Measurements from ENCODE around the gene TRAPPC5.

Gene TRAPPC5

DNA sequence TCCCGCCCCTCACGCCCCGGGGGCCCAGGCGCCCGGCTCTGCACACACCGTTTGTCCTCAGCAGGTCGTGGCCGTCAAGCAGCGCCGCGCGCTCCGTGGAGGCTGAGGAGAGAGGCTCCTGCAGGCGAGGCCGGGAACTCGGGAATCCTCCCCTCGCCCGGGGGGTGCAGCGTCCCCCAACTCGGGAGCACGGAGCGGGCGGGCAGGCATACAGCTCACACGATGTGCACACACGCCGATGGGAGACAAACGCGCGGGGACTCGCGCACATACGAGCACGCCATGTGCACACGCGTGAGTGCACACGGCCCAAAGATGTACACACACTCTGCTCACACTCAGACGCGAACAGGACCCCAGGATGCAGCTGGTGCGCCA lies 50.6 kb downstream of the TRAPPC5 start:
- no peak overlapping the region for H3K4me3 ChIP-seq (replicated peaks; ENCODE audit: low read depth, low read length)
- no peak for DNase-seq (ENCODE audit: low read depth)
- no peak for TF ChIP-seq CTCF (IDR thresholded peaks at IDR 0.05; ENCODE audit: low read length, missing control alignments)

DNA sequence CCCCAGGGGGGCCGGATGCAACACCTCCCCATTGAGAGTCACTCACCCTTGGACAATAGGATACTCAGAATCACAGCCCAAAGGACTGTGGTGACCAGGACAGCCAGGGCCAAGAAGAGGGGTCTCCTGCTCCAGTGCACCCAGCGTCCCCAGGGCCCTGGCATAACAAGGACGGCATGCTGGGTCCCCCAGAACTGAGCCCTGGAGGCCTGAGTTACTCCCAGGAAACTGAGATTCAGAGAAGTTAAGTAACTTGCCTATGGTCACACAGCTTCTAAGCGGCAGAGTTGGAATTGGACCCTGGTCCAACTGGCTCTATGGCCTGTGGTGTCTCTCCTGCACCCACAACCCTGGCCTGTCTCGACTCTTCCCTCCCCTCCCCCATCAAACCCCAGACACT lies 51.0 kb downstream of the TRAPPC5 start:
- no peak for DNase-seq (ENCODE audit: low read depth)
- no peak overlapping the region for H3K4me3 ChIP-seq (replicated peaks; ENCODE audit: low read depth, low read length)
- TF ChIP-seq CTCF (IDR thresholded peaks at IDR 0.05; ENCODE audit: low read length, missing control alignments): no peak

- TF ChIP-seq CTCF (IDR thresholded peaks at IDR 0.05; ENCODE audit: low read length, missing control alignments): no peak
- DNase-seq (ENCODE audit: low read depth): no peak
- no peak within 1 kb of the TSS for H3K4me3 ChIP-seq (replicated peaks; ENCODE audit: low read depth, low read length)
These were observed 51.4 kb downstream of the TRAPPC5 start, which contains the start of gene CLEC4G for GRCh38 chr19:7732045-7732444. TSS of gene CLEC4G (minus strand) at chr19:7732110. CDS start at chr19:7732102, 8 bp downstream.

- no peak for DNase-seq (ENCODE audit: low read depth)
- no peak for TF ChIP-seq CTCF (IDR thresholded peaks at IDR 0.05; ENCODE audit: low read length, missing control alignments)
- no peak overlapping the region for H3K4me3 ChIP-seq (replicated peaks; ENCODE audit: low read depth, low read length)
These were observed 52.7 kb downstream of the TRAPPC5 start for GRCh38 chr19:7733376-7733775.

DNA sequence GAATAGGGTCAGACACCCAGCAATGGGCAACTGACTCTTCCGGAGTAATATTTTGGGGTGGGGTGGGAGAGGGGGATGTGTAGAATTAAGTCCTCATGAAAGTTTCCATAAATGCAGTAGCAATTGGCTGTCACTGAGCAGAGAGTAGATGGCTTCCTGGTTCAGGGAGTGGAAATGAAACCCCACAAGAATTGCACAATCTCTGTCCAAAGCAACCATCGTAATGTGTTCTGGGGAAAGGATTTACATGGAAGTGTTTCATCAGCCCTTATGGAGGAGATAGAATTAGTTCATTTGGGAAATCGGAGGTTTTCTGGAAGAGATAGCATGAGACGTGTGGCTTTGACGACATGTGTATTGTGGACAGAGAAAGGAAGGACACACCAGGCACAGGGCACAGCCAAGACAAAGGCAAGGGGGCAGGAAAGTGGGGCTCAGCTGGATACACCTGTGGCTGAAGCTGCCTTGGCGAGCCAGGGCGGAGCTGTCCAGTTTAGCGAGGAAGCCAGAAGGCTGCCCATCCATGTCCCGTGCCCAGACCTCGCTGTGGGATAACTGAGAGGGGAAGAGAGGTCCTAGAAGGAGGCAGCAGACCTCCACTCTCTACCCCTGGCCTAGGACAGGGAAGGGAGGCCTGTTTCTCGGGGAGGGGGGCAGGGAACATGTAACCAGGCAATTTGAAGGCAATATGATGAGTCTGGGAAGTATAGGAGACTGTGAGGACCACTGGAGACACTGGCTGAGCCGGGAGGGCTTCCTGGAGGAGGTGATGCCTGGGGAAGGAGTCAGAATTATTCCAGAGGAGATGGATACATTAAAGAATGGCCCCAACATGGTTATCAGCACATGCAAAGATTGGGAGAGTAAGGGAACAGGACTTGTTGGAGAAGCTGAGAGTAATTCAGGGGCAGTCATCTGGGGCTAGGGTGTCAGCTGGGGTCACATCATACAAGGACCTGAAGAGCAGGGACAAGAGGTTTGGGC lies 53.9 kb downstream of the TRAPPC5 start:
- TF ChIP-seq CTCF (IDR thresholded peaks at IDR 0.05; ENCODE audit: low read length, missing control alignments): no peak
- peak; percentile 46 for DNase-seq (ENCODE audit: low read depth)
- no peak overlapping the region for H3K4me3 ChIP-seq (replicated peaks; ENCODE audit: low read depth, low read length)

DNA sequence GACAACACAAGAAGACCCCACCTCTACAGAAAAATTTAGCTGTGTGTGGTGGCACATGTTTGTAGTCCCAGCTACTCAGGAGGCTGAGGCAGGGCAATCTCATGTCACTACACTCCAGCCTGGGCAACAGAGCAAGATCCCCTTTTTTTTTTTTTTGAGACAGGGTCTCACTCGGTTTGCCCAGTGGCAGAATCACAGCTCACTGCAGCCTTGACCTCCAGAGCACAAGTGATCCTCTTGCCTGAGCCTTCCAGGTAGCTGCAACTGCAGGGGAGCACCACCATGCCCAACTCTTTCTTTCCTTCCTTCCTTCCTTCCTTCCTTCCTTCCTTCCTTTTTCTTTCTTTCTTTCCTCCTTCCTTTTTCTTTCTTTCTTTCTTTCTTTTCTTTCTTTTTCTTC lies 55.5 kb downstream of the TRAPPC5 start:
- no peak for DNase-seq (ENCODE audit: low read depth)
- H3K4me3 ChIP-seq (replicated peaks; ENCODE audit: low read depth, low read length): no peak overlapping the region
- TF ChIP-seq CTCF (IDR thresholded peaks at IDR 0.05; ENCODE audit: low read length, missing control alignments): no peak

Measured in fibroblast of pulmonary artery (primary cell).